HG03442 (cell line): Measurements from ENCODE around the gene SLC3A2.

ENCODE experiments used
- ATAC-seq: cut with Tn5 transposase; IDR thresholded peaks from one replicate; pipeline ENCODE4 v1.9.1; 2021; ENCODE audit warnings: mild to moderate bottlenecking, moderate library complexity; ENCODE audit not compliant: unreplicated experiment

SLC3A2 gene

GRCh38 chr11:62880231-62880802 is 379 bp upstream of the SLC3A2 start:
- peak; percentile 11 for ATAC-seq

GRCh38 chr11:62881579-62882430 is 1.1 kb downstream of the SLC3A2 start:
- peak; percentile 43 for ATAC-seq

DNA sequence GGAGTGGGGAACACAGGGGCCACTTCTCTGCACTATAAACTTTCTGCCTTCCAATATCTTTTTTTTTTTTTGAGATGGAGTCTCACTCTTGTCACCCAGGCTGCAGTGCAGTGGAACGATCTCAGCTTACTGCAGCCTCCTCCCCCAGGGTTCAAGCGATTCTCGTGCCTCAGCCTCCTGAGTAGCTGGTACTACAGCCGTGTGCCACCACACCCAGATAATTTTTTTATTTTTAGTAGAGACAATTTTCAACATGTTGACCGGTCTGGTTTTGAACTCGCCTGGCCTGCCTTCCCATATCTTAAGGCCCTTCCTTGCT is 1.7 kb downstream of the SLC3A2 start:
- ATAC-seq = no peak

DNA sequence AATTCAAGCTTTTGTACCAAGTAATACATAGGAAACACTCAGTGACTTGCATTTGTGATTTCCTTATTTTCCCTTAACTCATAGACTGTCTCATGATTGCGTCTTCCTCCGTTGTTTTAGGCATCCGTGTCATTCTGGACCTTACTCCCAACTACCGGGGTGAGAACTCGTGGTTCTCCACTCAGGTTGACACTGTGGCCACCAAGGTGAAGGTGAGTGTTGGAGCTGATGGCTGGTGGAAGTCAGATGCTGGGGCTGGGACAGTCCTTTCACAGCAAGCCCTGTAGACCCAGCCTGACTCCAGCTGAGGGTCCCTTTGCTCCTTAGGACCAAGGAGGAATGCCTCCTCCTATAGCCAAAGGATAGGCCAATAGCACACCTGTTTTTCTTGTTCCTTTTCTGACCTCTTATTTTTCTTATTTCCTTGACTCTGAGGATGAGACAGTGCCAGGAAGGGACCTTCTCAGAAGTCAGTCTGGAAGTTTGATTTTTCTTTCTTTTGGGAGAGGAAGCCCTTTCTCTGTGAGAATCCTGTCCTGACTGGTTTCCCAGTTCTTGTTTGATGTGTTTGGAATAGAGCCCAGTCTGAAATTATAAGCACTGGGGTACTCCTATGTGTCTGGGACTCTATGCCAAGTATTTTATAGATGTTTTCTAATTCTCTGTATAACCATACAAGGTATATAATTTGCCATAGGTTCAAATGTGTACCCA is 2.2 kb downstream of the SLC3A2 start:
- ATAC-seq = no peak

- ATAC-seq = no peak
These were observed 3.0 kb downstream of the SLC3A2 start for GRCh38 chr11:62883673-62884072.

GRCh38 chr11:62885137-62885750 is 4.5 kb downstream of the SLC3A2 start:
- ATAC-seq = no peak

- ATAC-seq = no peak
These were observed 7.7 kb downstream of the SLC3A2 start for GRCh38 chr11:62888406-62888805.

DNA sequence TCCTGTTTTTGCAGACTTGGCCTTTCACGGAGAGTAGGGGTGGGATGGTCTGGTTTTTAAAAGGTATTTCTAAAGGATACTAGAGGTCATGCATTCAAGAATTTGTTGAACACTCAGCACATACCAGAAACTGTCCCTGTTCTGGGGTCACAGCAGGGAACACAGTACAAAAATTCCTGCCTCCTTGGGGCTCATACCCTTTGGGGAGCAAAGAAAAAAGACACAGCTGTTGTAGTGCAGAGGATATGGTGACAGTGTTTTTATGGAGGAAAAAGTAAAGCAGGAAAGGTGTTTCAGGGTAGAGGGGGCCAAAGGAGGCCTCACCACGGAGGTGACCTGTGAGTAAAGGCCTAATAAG is 8.4 kb downstream of the SLC3A2 start:
- no peak for ATAC-seq

GRCh38 chr11:62889484-62890437 is 9.1 kb downstream of the SLC3A2 start:
- no peak for ATAC-seq

- no peak for ATAC-seq
These were observed 11.6 kb downstream of the SLC3A2 start for GRCh38 chr11:62892077-62892922.

DNA sequence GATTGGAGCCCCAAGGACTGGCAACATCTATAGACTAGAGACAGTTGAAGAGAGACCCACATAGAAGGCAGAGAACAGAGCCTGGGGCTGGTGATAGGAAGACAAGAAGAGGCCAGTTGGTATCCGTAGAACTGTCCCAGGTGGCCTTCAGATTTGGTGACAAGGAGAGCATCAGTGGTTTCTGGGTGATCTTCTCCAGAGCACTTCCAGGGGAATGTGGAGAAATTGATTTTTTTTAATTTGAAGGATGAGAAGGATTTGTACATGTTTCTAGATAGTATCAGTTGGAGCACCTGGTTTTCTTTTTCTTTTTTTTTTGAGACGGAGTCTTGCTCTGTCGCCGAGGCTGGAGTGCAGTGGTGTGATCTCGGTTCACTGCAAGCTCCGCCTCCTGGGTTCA is 14.8 kb downstream of the SLC3A2 start:
- no peak for ATAC-seq

DNA sequence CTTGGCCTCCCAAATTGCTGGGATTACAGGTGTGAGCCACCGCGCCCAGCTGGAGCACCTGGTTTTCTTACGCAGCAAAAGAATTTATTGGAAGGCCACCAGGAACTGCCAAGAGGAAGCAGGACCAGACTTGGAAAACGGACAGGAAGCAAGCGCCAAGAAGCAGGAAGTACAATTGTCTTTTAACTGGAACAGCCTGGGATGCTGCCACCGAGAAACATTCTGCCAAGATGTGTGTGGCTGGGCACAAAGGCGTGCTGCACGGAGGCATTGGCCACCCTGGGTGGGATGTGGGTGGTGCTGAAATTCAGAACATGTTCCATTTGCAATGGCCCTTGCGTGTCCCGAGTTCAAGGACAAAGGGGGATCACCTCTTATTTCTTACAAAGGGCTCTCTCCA is 15.4 kb downstream of the SLC3A2 start:
- ATAC-seq = no peak

DNA sequence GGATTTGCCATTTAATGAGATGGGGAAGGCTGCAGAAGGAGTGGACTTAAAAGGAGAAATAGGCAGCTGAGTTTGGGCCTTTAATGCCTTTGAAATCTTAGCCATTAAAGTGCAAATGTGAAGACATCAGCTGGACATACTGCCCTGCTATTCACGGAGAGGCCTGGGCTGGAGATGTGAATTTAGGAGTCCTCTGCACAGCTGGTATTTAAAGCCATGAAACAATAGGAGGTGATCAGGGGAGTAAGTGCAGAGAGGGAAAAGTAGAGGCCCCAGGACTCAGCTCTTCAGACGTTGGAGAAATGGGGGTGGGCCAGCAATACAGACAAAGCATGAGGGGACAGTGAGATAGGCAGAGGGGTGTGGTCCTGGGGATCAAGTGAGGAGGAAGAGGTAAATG is 16.6 kb downstream of the SLC3A2 start:
- no peak for ATAC-seq

- no peak for ATAC-seq
These were observed 17.3 kb downstream of the SLC3A2 start for GRCh38 chr11:62898027-62898426.

DNA sequence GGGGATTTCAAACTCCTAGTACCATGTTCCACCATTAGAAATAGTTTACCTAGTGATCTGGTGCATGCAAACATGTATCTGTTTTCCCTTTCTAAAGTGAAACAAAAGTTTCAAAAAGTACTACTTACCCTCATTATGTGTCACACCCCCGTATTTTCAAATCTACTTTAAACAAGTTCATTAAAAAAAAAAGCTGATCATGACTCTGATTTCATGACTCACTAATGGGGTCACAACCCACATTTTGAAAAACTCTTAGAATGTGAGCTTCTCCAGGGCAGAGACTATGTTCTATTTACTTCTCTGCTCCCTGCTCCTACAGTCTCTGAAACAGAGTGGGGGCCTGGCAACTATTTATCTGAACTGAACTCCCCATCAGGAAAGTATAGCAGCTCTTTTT is 22.2 kb downstream of the SLC3A2 start:
- no peak for ATAC-seq

- no peak for ATAC-seq
These were observed 24.6 kb downstream of the SLC3A2 start for GRCh38 chr11:62905296-62905695.

- no peak for ATAC-seq
These were observed 25.3 kb downstream of the SLC3A2 start for GRCh38 chr11:62905927-62906531.

GRCh38 chr11:62908468-62909072 is 27.9 kb downstream of the SLC3A2 start:
- no peak for ATAC-seq
